ENCODE results near the gene TMCC1.
"Not testable (repeated sequence)": the region's sequence is repeated elsewhere in the genome, so short reads cannot be mapped to it uniquely, and the experiment has no call there.

- TF ChIP-seq CTCF (IDR thresholded peaks at IDR 0.05); EZH2 (IDR thresholded peaks at IDR 0.05; ENCODE audit: borderline replicate concordance, insufficient read depth, low read depth, low read length, poor library complexity, severe bottlenecking): not testable (repeated sequence)
Measured at GRCh38 chr3:129640985-129641384, 252.5 kb downstream of the TMCC1 start.

Measured in B cell (primary cell).